Ascending aorta (tissue), 2 donors: ENCODE measurements around the gene UNC79. TPM values are rescaled to one million over a fixed set of nuclear protein-coding genes. Genes with fewer than 3 reads are reported as not detected.

Experiments used
- DNase-seq, 2 donors: peaks; one replicate each; pipeline ENCODE4 v3.0.0-alpha.2; 2019; ENCODE audit warnings: low spot score in 2 of 2
- H3K27ac ChIP-seq, 2 donors: fragments of 200-600 bp; sonication (generic); one replicate each; pipeline ENCODE4 v1.5.1; 2016 to 2017; ENCODE audit warnings: mild to moderate bottlenecking in 1 of 2
- H3K27me3 ChIP-seq: fragments of 200-600 bp; sonication (generic); one replicate; pipeline ENCODE4 v1.5.1; 2017
- H3K36me3 ChIP-seq, 2 donors: fragments of 200-600 bp; sonication (generic); one replicate each; pipeline ENCODE4 v1.5.1; 2016
- H3K4me1 ChIP-seq, 2 donors: fragments of 200-600 bp; sonication (generic); one replicate each; pipeline ENCODE4 v1.5.1; 2016 to 2017; ENCODE audit warnings: mild to moderate bottlenecking in 1 of 2
- H3K4me3 ChIP-seq, 2 donors: fragments of 200-600 bp; sonication (generic); one replicate each; pipeline ENCODE4 v1.5.1; 2016 to 2017; ENCODE audit warnings: mild to moderate bottlenecking in 1 of 2
- H3K9me3 ChIP-seq, 2 donors: fragments of 200-600 bp; sonication (generic); one replicate each; pipeline ENCODE4 v1.5.1; 2016
- intact Hi-C: fragments of 100-400 bp; cut with DNase I; formaldehyde crosslinking; loops from one replicate; pipeline ENCODE4 v1.15.1; 2023
- total RNA-seq: library from RNA; depleted of rRNA; stranded (reverse); fragments of >200 nt; gene quantifications from one replicate; pipeline ENCODE4 v1.1.0, GENCODE V29; 2016
- TF ChIP-seq, protein P1 (sequence below), 3 experiments: fragments of 200-600 bp in 2 of 3; fragments of 450-650 bp in 1 of 3; sonication (generic) in 2 of 3; IDR thresholded peaks; one replicate each; pipeline ENCODE4 v1.5.1; 2016 to 2019; ENCODE audit warnings: antibody characterized with exemption in 3 of 3, mild to moderate bottlenecking in 1 of 3, moderate library complexity in 1 of 3

UNC79 gene
- total RNA-seq, 1 donor from 2014 or later, result not detected

DNA sequence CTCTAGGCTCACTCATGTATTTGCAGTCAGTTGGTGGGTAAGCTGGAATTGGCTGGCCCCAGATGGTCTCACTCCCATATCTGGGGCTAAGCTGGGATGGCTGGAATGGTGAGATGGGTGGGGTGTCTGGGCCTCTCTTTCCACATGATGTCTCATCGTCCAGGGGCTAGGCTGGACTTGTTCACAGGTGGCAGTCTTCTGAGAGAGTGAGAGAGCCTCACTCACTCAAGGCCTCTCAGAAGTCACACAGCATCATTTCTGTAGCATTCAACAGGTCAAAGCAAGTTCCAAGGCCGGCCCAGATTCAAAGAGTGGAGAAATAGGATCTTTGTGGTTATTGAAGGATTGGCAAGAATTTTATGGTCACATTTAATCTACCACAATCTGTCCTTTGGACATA, 102.7 kb downstream of the UNC79 start:
- H3K27me3 ChIP-seq, result no peaks in the 10 kb centered on the region
- no peak overlapping the region for H3K27ac ChIP-seq
- no peaks in the 10 kb centered on the region for H3K4me1 ChIP-seq
- no peaks in the 10 kb centered on the region for H3K9me3 ChIP-seq
- DNase-seq, result no peak
- no peak overlapping the region for H3K4me3 ChIP-seq
- TF ChIP-seq, protein P1, sequence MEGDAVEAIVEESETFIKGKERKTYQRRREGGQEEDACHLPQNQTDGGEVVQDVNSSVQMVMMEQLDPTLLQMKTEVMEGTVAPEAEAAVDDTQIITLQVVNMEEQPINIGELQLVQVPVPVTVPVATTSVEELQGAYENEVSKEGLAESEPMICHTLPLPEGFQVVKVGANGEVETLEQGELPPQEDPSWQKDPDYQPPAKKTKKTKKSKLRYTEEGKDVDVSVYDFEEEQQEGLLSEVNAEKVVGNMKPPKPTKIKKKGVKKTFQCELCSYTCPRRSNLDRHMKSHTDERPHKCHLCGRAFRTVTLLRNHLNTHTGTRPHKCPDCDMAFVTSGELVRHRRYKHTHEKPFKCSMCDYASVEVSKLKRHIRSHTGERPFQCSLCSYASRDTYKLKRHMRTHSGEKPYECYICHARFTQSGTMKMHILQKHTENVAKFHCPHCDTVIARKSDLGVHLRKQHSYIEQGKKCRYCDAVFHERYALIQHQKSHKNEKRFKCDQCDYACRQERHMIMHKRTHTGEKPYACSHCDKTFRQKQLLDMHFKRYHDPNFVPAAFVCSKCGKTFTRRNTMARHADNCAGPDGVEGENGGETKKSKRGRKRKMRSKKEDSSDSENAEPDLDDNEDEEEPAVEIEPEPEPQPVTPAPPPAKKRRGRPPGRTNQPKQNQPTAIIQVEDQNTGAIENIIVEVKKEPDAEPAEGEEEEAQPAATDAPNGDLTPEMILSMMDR (IDR thresholded peaks at IDR 0.05), result no peak
- intact Hi-C loops, result no loop called here
- H3K36me3 ChIP-seq, result no peaks in the 10 kb centered on the region

DNA sequence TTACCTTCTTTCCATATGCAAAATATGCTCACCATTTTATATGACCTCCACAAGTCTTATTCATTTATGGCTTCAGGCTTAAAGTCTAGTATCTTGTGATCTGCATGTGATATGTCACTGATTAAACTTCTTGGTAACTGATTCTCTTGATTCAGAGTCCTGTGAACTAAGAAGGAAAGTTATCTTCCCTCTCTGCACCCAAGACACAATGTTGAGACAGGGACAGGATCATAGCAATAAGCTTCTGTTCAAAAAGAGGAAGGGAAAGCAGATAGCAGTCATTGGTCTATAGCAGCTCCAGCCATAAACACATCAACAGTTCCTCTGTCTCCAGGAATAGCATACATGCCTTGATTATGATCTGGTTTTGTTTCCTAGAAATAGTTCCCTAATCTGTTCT, 103.1 kb downstream of the UNC79 start:
- Histone ChIP-seq H3K36me3 (no peaks in the 10 kb centered on the region), H3K9me3 (no peaks in the 10 kb centered on the region), H3K27me3 (no peaks in the 10 kb centered on the region), H3K4me3 (no peak overlapping the region), H3K4me1 (no peaks in the 10 kb centered on the region), H3K27ac (no peak overlapping the region)
- TF ChIP-seq, protein P1 (IDR thresholded peaks at IDR 0.05), result no peak
- DNase-seq, result no peak
- intact Hi-C loops, result no loop called here

DNA sequence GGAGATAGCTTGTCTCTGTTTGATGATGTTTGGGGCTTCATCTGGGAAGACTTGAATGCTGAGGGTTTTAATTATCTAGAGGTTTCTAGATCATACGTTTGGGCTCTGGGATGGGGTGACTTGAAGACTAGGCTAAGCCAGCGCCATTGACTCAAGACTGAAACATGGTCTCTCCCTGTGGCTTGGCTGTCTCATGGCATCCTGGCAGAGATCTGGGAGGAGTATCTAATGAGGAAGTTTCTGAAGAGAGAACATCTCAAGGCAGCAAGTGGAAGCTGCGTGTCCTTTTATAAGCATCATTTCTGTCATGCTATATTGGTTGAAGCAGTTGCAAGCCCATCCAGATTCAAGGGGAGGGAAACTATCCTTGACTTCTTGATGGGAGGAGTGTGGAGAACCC, 104.8 kb downstream of the UNC79 start:
- H3K27ac ChIP-seq, result no peak overlapping the region
- TF ChIP-seq, protein P1 (IDR thresholded peaks at IDR 0.05), result no peak
- H3K4me3 ChIP-seq, result no peak overlapping the region
- H3K27me3 ChIP-seq, result no peaks in the 10 kb centered on the region
- intact Hi-C loops, result no loop called here
- no peak for DNase-seq
- H3K9me3 ChIP-seq, result no peaks in the 10 kb centered on the region
- no peaks in the 10 kb centered on the region for H3K4me1 ChIP-seq
- H3K36me3 ChIP-seq, result no peaks in the 10 kb centered on the region

DNA sequence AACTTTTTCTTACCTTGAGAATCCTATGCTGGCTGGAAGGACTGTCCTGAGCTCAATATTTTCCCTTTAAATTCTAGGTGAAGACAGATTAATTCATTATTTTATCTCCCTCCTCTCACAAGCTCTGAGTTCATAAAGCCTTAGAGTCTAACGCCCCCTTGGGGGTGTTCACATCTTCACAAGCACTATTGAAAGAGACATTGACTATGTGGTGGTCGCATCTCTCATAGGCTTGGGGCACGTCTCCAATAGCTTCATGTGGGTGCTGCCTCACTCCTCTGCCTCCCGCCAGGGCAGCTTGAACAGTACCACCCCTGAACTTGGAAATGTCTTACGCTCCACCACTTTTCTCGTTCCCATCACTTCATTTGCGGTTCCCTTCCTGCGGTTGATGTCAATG, 106.2 kb downstream of the UNC79 start:
- Histone ChIP-seq H3K9me3 (no peaks in the 10 kb centered on the region), H3K4me3 (no peak overlapping the region), H3K27me3 (no peaks in the 10 kb centered on the region), H3K36me3 (no peaks in the 10 kb centered on the region), H3K4me1 (no peaks in the 10 kb centered on the region), H3K27ac (no peak overlapping the region)
- intact Hi-C loops, result no loop called here
- TF ChIP-seq, protein P1 (IDR thresholded peaks at IDR 0.05), result no peak
- no peak for DNase-seq

DNA sequence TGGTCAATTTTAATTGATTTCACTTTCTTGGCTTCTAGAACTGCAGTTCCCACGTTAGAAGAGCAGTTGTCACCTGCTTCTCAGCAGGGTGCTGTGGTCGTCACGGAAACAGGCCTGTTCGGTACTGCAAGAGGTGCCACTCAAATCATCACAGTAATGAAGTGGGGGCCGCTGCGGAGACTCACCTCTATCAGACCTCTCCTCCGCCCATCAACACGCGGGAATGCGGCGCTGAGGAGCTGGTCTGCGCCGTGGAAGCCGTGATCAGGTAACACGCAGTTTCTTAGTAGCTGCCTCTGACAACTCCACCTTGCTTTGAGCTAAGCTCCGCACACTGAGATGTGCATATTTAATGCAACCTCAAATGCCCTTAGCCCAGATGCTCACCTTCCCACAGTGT, 107.2 kb downstream of the UNC79 start:
- Histone ChIP-seq H3K4me3 (no peak overlapping the region), H3K27ac (no peak overlapping the region), H3K27me3 (no peaks in the 10 kb centered on the region), H3K9me3 (no peaks in the 10 kb centered on the region), H3K4me1 (no peaks in the 10 kb centered on the region), H3K36me3 (no peaks in the 10 kb centered on the region)
- no peak for DNase-seq
- TF ChIP-seq, protein P1 (IDR thresholded peaks at IDR 0.05), result no peak
- intact Hi-C loops, result no loop called here

DNA sequence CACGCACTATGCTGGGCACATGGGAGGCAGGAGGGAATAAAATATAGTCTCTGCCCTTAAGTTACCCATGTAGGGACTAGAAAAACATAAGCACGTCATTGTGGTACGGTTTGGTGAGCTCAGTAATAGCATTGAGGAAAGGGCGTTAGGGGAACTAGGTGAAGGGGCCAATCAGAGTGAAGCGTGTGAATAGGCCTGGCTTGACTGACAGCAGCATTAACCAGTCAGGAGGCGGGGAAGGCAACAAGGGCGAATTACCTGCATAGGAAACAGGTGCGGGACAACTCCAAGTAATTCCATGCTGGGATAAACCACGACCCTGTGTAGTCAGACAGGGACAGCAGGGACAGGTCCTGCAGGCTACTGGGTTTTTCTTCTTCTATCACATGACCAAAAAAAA, 107.7 kb downstream of the UNC79 start:
- no peak for DNase-seq
- TF ChIP-seq, protein P1 (IDR thresholded peaks at IDR 0.05), result no peak
- H3K4me3 ChIP-seq, result no peak overlapping the region
- no peaks in the 10 kb centered on the region for H3K36me3 ChIP-seq
- H3K27ac ChIP-seq, result no peak overlapping the region
- H3K27me3 ChIP-seq, result no peaks in the 10 kb centered on the region
- no peaks in the 10 kb centered on the region for H3K4me1 ChIP-seq
- intact Hi-C loops, result no loop called here
- no peaks in the 10 kb centered on the region for H3K9me3 ChIP-seq
